OCI-LY3 (cell line): ENCODE measurements around the gene ERLEC1.

Experiments
- H2AFZ ChIP-seq: fragments of 200-600, 300-600 bp; shearing (Covaris generic); 2 replicates; pipeline ENCODE4 v1.6.0; 2014; ENCODE audit warnings: antibody characterized with exemption, low read depth, low read length
- H3K27ac ChIP-seq: fragments of 200-600, 300-600 bp; sonication (generic); 2 replicates; pipeline ENCODE4 v1.5.1; 2014; ENCODE audit warnings: mild to moderate bottlenecking, low read length, moderate library complexity, mixed read lengths
- H3K27me3 ChIP-seq: fragments of 200-600, 300-600 bp; sonication (generic); 2 replicates; pipeline ENCODE4 v1.6.1; 2014; ENCODE audit warnings: low read depth, low read length, mixed read lengths
- H3K36me3 ChIP-seq: fragments of 200-600, 300-600 bp; sonication (generic); replicated peaks from 2 replicates; pipeline ENCODE3; 2014; ENCODE audit warnings: low read depth, low read length, mixed read lengths
- H3K4me1 ChIP-seq: fragments of 300-600, 200-600 bp; sonication (generic); 2 replicates; pipeline ENCODE4 v1.6.1; 2014; ENCODE audit warnings: low read length, mixed read lengths
- H3K4me2 ChIP-seq: fragments of 200-600, 300-600 bp; sonication (generic); 2 replicates; pipeline ENCODE4 v1.6.1; 2014; ENCODE audit warnings: low read length, mixed read lengths
- H3K4me3 ChIP-seq: fragments of 300-600, 200-600 bp; sonication (generic); 2 replicates; pipeline ENCODE4 v1.5.1; 2014; ENCODE audit warnings: antibody characterized with exemption, mild to moderate bottlenecking, low read length, moderate library complexity
- H3K79me2 ChIP-seq: fragments of 300-600, 200-600 bp; shearing (Covaris generic); 2 replicates; pipeline ENCODE4 v1.6.1; 2014; ENCODE audit warnings: mild to moderate bottlenecking, low read length, mixed read lengths
- H3K9ac ChIP-seq: fragments of 300-600, 200-600 bp; shearing (Covaris generic); 2 replicates; pipeline ENCODE4 v1.6.0; 2014; ENCODE audit warnings: mild to moderate bottlenecking, low read length, moderate library complexity
- H3K9me3 ChIP-seq: fragments of 200-600, 300-600 bp; shearing (Covaris generic); 2 replicates; pipeline ENCODE4 v1.6.1; 2014; ENCODE audit warnings: low read length, mixed read lengths; ENCODE audit not compliant: insufficient read depth
- H4K20me1 ChIP-seq: fragments of 200-600, 300-600 bp; sonication (generic); 2 replicates; pipeline ENCODE4 v1.6.1; 2016; ENCODE audit warnings: low read length, mixed read lengths; ENCODE audit not compliant: insufficient read depth
- CTCF ChIP-seq: fragments of 200-600, 300-600 bp; sonication (generic); IDR thresholded peaks from 2 replicates; pipeline ENCODE4 v1.5.1; 2014; ENCODE audit warnings: antibody characterized with exemption, low read length, low read depth
- EZH2phosphoT487 ChIP-seq: fragments of 200-600 bp; shearing (Covaris generic); IDR thresholded peaks from 2 replicates; pipeline ENCODE4 v1.6.1; 2018; ENCODE audit warnings: antibody characterized with exemption, mixed run types, low read depth

ERLEC1 gene

GRCh38 chr2:53861824-53862223, 75.0 kb downstream of the ERLEC1 start:
- Histone ChIP-seq H3K9me3 (no peaks in the 10 kb centered on the region), H3K27ac (no peak overlapping the region), H3K36me3 (peaks cover 25% of the 10 kb centered on the region), H3K4me3 (no peak overlapping the region), H4K20me1 (no peaks in the 10 kb centered on the region), H3K79me2 (no peaks in the 10 kb centered on the region), H3K9ac (no peak overlapping the region), H3K27me3 (no peaks in the 10 kb centered on the region), H2AFZ (no peak overlapping the region), H3K4me2 (no peak overlapping the region), H3K4me1 (no peaks in the 10 kb centered on the region)
- TF ChIP-seq CTCF = no peak
- no peak for TF ChIP-seq EZH2phosphoT487

GRCh38 chr2:53863538-53864227, 76.8 kb downstream of the ERLEC1 start:
- no peak overlapping the region for H3K4me3 ChIP-seq
- H2AFZ ChIP-seq = no peak overlapping the region
- no peaks in the 10 kb centered on the region for H3K79me2 ChIP-seq
- no peak overlapping the region for H3K9ac ChIP-seq
- TF ChIP-seq CTCF (no peak), EZH2phosphoT487 (no peak)
- H3K9me3 ChIP-seq = no peaks in the 10 kb centered on the region
- no peaks in the 10 kb centered on the region for H3K27me3 ChIP-seq
- H3K4me1 ChIP-seq = peaks cover 6% of the 10 kb centered on the region
- H3K4me2 ChIP-seq = no peak overlapping the region
- no peak overlapping the region for H3K27ac ChIP-seq
- no peaks in the 10 kb centered on the region for H4K20me1 ChIP-seq
- peaks cover 29% of the 10 kb centered on the region for H3K36me3 ChIP-seq

- Histone ChIP-seq H3K36me3 (peaks cover 33% of the 10 kb centered on the region), H3K27ac (no peak overlapping the region), H3K4me2 (no peak overlapping the region)
These were observed 78.4 kb downstream of the ERLEC1 start for GRCh38 chr2:53865264-53865663.

GRCh38 chr2:53865962-53866361, 79.1 kb downstream of the ERLEC1 start:
- Histone ChIP-seq H3K27me3 (no peaks in the 10 kb centered on the region), H3K4me2 (no peak overlapping the region), H3K79me2 (no peaks in the 10 kb centered on the region), H3K9ac (no peak overlapping the region), H3K9me3 (no peaks in the 10 kb centered on the region), H3K4me3 (no peak overlapping the region), H3K27ac (no peak overlapping the region), H3K36me3 (peaks cover 33% of the 10 kb centered on the region), H4K20me1 (no peaks in the 10 kb centered on the region), H2AFZ (no peak overlapping the region), H3K4me1 (peaks cover 6% of the 10 kb centered on the region)
- TF ChIP-seq CTCF (no peak), EZH2phosphoT487 (no peak)

More at GRCh38 chr2:53865264-53865663, 78.4 kb downstream of the ERLEC1 start:
- H3K4me1 ChIP-seq = peaks cover 6% of the 10 kb centered on the region
- H3K79me2 ChIP-seq = no peaks in the 10 kb centered on the region
- H3K9me3 ChIP-seq = no peaks in the 10 kb centered on the region
- no peak for TF ChIP-seq CTCF
- no peak for TF ChIP-seq EZH2phosphoT487
- no peak overlapping the region for H3K4me3 ChIP-seq
- H4K20me1 ChIP-seq = no peaks in the 10 kb centered on the region
- no peak overlapping the region for H3K9ac ChIP-seq
- no peaks in the 10 kb centered on the region for H3K27me3 ChIP-seq
- H2AFZ ChIP-seq = no peak overlapping the region
